Posterior cingulate gyrus (tissue), 11 donors: ENCODE results near the gene PDK2.

Experiments used
- DNase-seq, 10 donors: peaks; one replicate each; pipeline versions ENCODE4 v3.0.0 to v3.0.0-alpha.2; 2020 to 2021; ENCODE audit warnings: mixed read lengths in 3 of 10
- intact Hi-C: fragments of 100-400 bp; cut with DNase I; formaldehyde crosslinking; loops from one replicate; pipeline ENCODE4 v1.15.1; 2023

PDK2 gene

DNA sequence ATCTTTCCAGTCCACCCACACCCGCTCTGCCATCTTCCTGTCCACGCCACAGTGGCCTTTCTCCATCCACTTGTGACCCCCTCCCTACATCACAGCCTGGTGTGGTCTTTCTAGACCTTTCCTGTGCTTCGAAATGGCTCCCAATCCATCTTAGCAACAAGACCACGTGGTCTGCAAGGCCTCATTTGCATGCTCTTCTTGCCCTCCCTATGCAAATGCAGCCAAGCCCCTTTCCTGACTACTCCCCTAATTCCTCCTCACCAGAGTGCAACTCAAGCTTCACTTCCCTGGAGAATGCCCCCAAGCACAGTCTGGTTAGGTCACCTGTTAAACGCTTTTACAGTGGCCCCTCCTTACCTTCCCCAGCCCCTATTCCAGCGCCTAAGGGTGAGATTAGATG, 49.2 kb downstream of the PDK2 start:
- DNase-seq: peak in 1 of 10 donors; percentile 21
- intact Hi-C loops: no loop called here

DNA sequence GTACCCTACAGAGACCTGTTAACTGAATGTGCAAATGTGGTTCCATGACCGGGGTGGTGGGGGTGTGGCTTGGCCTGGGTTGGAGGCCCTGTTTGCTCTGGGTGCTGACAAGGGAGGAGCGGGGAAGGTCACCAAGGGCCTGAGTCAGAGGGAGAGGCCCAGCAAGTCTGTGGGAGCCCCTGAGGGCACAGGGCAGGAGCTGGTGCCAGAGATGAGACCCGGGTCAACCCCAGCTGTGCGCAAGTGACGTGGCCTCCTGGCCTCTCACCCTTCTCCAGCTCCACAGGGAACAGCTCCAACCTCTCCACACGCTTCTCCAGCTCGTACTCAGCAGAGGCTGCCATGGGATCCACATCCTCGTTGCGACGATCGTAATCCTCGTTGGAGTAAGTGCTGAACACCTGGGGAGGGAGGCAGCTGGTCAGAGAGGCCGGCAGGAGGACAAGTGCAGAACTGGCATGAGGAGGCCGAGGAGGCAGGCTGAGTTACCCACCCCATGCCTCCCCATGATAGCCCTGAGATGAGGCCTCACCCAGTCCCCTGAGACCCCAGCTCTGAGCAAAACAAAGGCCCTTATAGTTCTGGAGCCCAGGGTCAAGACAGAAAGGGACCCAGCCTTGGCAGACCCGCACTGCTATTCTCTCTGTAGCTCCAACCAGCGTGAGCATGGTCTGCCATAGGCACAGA, 49.8 kb downstream of the PDK2 start:
- intact Hi-C loops: no loop called here
- peak in 2 of 10 donors; percentile 41 to 75 for DNase-seq

DNA sequence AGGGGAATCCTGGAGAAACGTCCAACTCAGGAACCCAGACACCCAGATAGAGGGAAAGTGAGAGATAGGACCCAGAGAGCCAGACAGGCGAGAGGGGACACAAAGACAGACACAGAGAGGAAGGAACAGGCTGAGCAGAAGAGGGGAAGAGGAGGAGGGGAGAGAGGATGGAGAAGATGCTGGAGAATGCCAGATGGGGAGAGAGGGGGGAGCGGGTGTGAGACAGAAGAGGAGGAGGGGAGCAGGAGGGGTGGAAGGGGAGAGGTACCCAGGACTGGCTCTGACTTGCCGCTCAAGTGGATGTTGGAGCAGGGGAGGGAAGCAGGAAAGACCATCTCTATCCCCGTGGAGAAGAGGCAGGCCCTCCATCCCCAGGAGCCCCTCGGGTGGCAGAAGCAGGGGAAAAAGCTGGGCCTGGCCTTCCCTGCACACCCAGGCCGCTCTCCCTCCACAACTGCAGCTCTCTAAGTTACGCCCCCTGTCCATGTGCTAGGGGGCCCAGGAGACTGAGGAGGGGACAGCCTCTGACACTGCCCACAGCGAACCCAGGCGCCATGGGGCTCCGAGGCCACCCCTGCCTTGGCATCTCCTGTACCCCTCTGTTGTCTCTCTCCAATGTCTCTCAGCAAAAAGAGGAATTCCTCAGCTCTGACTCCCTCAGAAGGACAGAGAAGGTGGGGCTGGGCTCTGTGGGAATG, 50.5 kb downstream of the PDK2 start:
- intact Hi-C loops: no loop called here
- DNase-seq: peak in 1 of 10 donors; percentile 51

DNA sequence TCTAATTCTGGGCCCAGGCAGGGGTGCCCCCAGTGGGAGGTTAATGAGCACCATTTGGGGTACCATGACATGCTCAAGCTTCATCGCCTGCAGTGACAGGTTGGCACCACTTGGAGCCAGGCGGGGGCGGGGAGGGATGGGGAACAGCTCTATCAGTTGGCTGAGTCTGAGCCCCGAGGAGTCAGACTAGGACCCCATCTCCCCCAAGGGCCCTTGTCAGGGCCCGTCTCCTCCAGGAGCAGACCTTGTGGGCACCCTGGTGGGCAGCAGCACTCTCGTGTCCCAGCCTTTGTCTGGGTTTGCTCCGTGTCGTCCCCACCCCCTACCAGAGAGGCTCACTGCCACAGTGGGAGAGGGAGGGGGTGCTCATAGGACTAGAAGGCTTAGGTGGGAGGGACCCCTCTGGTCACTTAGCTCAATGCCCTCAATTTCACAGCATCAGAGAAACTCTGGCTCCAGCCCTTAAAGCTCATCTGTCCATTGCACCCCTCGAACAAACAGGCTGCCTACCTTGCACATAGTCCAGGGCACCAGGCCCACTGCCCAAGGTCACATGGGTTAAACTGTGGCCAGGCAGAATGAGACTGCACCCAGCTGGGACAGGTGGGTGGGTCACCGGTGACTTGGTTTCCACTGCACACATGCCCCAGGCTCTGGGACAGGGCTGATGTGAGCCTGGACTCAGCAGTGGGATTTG, 51.2 kb downstream of the PDK2 start:
- DNase-seq: peak in 2 of 10 donors; percentile 33 to 49

DNA sequence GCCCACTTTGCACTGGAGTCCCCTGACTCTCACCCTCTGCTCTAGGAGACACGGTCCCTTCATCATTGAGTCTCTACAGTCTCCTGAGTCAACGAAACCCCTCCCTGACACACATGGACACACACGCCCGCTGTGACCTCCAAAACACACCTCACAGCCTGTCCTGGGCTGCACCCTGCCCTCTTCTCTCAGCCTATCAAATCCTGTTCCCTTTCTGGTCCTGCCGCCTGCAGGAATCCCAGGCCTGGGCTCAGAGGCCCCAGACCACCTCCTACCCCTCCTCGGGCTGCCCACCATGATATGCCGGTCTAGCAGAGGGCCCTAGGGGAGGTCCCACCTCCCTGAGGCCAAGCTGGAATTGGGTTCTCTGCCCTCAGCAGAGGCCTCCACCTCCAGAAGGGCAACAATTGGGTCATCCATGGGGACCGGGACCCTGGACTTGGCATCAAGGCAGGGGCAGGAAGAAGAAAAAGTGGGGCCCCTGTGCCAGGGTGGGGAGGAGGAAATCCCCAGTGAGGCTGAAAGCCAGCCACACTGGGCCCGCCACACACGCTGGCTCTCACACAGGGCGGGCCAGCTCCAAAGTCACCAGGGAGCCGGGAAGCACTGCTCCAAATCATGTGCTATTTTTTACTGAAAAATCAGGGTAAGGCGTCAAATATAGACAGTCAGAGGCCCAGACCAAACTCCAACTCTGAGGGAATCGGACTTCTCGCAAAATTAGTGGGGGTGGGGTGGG, 51.9 kb downstream of the PDK2 start:
- intact Hi-C loops: no loop called here

More for the DNA sequence above, 51.2 kb downstream of the PDK2 start:
- intact Hi-C loops: no loop called here

DNA sequence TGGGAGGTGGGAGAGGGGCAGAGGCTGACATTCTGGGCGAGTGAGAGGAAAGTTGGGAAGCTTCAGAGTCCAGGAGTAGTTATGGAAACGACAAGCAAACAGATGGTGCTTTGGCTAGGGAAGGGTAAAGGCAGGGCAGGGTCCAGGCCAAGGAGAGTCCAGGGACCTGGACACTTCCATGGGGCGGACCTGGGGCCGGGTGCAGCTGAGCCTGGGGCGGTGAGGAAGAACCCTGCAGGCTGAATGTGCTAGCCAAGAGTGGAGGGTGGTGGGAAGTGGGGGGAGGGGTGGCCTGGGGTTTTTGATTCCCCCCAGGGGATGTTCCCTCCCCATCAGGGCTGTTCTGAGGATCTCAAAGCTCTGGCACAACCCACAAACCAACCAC, 52.7 kb downstream of the PDK2 start:
- DNase-seq: peak in 1 of 10 donors; percentile 81
- intact Hi-C loops: no loop called here

More for the DNA sequence above, 51.9 kb downstream of the PDK2 start:
- DNase-seq: no peak

DNA sequence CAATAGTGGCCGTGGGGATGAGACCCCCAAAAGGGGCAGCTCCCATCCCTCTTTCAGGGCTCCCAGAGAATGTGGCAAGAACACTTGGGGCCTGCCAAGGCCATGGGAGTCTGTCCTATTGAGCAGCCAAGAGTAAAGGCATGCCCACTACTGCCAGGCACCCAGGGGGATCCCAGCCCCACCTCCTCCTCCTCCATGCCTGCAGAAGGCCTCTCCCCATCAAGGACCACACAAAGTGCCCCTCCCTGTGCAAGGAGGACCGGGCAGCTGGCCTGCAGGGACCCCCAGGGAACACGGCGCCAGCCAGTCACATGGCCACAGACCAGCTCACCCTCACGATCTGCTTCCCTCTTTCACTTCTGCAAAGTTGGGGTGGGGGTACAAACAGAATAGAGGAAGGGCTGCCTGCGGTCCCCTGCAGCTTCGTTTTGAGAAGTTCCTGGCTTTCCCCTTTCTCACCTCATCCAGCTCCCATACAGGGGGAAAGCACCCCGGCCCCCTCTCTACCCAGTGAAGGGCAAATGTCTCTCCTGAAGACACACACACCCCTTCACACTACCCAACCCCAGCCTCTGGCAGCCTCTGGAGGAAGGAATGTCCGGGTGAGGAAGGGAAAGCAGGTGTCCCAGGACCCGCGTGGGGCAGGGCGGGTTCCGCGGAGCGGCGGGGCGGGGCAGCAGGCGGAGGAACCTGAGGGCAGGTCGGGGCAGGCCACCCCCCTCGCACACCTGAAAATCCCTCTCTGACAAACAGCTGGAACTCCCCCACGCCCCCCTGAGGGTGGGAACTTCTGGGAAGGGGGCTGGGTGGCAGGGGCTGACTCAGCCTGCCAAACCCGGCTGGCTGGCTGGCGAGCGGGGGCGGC, 53.3 kb downstream of the PDK2 start:
- peak in 5 of 10 donors; percentile 25 to 90 (median 41) for DNase-seq
- intact Hi-C loops: no loop called here

DNA sequence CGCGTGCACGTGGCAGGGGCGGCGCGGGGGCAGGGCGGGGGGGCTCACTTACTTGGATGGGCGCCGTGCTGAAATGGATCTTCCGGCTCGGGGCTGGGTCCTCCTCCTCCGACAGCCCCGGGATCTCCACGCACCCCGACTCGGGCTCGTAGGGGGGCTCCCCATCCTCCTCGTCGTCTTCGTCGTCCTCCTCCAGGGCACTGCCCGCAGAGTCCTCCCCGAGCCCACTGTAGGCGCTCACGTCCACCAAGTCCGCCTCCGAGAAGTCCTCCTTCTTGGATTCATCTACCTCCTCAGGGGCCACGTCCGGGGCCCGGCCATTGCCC, 53.9 kb downstream of the PDK2 start:
- intact Hi-C loops: no loop called here

DNA sequence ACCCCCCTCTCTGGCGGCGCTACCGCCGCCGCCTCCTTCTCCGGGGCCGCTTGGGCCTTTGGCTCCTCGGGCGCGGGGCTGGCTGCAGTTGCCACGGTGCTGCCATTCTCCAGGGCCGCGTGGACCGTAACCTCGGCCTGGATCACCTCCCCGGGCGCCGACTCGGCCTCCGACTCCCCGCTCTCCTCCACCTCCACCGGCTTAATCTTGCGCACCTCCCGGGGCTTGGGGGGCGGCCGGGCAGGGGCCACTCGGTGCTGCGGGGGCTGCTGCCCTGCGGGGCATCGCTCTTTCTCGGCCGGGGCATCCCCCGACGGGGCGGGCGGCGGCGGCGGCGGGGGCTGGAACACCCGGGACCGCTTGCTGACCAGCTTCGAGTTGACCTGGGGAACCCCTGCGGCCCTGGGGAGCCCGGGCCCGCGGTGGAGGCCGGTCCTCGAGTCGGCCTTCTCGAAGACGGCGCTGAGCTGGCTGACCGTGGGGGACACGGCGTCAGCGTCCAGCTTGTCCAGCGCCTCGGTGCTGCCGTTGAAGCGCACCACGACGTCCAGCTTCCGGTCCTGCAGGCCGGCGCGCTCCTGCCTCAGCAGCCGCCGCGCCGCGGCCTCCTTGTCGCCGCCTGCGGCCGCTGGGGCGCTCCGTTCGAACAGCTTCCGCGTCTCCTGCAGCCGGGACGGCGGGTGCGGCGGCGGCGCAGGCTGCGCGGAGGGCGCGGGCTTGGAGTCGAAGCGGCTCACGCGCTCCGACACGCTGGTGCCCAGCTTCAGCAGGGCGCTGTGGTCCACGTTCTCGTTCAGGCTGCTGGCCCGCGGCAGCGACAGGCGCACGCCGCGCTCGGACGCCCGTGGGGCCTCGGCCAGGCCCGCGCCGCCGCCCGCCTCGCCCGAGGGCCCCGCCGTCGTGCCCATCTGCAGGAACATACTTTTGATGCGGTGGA, 54.5 kb downstream of the PDK2 start:
- intact Hi-C loops: loop anchor here (2.0 kb wide), 1 partner anchor 55 kb away; the partner anchor contains the start of gene PDK2
- DNase-seq: peak in 7 of 10 donors; percentile 37 to 93 (median 52)

More for the DNA sequence above, 53.9 kb downstream of the PDK2 start:
- DNase-seq: no peak

DNA sequence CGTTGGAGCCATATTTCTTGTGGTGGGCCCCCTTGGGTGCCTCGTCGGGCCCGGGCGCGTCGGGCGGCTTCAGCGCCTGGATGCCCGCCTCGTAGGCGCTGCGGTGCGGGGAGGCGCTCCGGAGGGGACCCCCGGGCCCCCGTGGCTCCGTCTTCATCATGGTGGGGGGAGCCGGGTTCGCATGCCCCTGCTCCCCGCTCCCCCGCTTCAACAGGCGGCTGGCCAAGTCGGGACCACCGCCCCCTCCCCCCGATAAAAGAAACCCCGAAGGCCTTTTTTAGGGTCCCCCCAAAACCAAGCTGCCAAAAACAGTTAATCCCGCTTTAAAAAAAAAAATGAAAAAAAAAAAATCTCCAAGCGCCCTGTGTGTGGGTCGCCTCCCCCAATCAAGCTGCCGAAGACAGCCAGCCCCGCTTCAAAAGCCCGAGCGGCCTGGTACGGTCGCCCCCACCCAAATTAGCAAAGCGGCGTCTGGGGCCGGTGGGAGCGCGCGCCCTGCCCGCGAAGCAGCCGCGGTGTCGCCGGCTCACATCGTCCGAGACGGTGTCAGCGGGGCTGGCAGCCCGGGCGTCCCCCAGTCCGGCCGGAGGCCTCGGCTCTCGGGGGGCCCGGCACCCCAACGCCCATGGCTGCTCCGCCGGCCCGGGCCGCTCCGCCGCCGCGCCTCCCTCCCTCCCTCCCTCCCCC, 55.3 kb downstream of the PDK2 start, which contains the start of gene PPP1R9B:
Gene PPP1R9B (minus strand): TSS at position 324 of the 687 bp plus-strand sequence. CDS start 164 bp downstream, at position 160.
- intact Hi-C loops: loop anchor here (1.0 to 2.0 kb wide), 2 partner anchors 11 to 56 kb away; partner anchors contain the start of gene PDK2
- peak in 1 of 10 donors; percentile 80 for DNase-seq

DNA sequence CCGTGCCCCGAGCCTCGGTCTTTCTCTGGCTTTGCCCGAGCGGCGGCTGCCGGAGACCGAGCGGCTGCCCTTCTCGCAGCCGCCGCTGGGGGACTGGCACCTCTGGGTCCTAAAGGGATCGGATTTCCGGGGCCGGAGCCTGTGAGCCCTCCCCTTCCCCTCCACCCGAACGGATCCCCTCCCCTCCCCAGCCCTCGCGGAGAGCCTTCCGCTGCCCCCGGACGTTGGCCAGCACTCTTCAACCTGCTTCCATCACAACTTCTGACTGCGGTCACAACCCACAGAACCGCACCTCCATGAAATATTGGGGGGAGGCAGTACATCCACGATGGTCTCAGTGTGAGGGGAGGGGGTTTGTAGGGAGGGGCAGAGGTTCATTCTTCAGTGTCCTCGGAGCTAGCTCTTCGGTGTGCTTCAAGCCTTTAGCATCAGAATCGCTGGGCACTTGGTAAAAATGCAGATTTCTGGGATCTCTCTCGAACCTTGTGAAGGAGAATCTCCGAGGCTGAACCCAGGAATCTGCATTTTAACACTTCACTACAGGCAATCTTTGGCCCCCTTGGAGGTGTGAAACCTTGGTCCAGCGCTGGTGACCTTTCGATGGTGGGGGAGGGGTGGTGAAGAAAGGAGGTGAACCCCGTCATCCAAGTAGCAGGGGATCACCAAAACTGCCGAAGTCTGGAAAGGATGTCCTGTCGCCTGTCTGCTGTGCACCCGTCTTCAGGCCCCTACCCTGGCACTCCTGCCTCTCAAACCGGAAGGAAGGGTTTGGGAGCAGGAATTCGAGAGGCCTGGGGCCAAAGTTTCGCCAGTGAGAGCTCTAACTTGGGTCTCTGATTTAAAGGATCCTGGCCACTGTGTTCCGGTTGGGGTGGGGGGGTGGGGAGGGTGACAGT, 56.1 kb downstream of the PDK2 start:
- intact Hi-C loops: loop anchor here (1.0 to 2.0 kb wide), 2 partner anchors 10 to 56 kb away; partner anchors contain the start of gene PDK2
- DNase-seq: peak; percentile 86 to 98 (median 90)

DNA sequence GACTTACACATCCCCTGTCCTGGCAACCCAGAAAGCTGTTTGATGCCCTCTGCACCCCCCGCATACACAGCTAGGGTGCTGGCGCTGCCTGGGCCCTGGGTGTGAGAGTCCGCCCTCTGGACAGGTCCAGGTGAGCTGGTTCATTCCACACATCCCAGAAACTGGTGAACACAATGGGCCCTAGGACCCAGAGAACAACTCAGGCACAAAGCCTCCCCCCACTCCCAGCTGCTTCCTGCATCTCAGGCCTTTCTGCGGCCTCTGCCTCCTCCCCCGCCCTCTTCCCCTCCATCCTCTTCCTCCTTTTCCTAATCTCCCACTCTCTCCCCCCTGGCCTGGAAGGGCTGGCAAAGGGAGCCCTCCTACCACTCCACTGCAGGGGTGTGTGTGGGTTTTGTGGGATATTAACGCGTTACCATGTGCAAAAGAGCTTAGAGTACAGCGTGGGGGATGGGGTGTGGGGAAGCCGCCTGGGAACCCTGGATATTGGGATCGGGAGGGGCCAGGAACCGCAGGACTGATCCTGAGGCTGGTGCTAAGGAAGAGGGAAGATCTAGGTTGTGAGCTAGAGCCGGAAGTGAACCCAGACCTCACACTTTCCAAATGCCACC, 56.9 kb downstream of the PDK2 start:
- intact Hi-C loops: loop anchor here (1.0 to 2.0 kb wide), 2 partner anchors 9 to 57 kb away; partner anchors contain the start of gene PDK2
- DNase-seq: peak; percentile 85 to 98 (median 90)

DNA sequence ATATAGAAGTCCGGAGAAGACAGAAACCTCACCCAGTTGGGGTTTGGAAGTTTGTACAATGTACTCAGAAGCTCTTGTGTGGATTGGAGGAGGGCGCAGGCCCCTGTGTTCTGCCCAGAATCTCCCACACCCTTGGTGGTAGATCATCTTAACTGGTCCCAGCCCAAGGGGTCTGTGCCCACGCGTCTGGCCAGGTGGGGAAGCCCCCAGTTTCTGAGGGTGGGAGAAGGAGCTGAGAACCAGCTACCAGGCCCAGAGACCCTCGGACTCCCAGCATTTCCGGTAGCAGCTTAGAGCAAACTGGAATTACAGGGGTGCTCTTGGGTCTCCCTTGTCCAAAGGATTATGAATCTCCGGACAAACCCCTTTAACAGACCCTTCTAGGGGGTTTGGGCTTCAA, 57.6 kb downstream of the PDK2 start:
- DNase-seq: peak in 1 of 10 donors; percentile 55
- intact Hi-C loops: no loop called here

DNA sequence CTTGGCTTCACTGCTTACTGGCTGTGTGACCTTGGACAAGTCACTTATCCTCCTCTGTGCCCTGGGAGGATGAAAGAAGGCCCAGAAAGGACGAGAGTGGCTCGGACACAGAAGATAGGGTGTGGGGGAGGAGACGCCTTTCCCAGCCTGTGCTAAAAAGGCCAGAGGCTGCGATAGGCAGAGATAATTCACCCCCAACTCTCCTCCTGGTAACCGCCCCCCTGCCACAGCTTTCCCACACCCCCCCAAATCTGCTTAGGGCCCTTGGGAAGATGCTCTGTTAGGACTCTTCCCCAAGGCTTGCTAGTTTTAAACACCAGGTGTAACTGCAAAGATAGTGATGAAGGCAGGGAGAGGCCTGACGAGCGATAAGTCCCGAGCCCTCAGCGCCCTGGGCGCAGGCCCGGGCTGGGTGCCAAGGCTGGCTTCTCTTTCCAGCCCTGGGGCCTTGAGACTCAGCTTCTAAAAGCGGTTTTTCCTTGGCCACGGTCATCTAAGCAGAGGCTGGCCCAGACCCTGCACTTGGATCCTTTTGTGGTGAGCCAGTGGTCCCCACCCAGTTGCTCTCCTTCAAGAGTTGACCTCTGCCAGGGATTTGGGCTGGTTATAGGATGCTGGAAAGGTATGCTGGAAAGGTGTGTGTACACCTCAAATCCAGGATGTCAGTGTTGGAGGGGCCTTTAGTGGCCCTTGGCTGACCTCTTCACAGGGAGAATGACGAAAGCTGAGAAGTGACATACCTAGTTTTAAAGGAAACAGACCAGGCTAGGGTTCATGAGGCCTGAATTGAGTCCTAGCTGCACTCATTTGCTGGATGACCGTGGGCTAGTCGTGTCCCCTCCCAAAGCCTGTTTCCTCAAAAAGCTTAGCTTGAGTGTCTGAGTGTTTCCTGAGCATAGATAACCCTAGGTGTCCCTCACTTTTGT, 58.8 kb downstream of the PDK2 start:
- intact Hi-C loops: no loop called here

DNA sequence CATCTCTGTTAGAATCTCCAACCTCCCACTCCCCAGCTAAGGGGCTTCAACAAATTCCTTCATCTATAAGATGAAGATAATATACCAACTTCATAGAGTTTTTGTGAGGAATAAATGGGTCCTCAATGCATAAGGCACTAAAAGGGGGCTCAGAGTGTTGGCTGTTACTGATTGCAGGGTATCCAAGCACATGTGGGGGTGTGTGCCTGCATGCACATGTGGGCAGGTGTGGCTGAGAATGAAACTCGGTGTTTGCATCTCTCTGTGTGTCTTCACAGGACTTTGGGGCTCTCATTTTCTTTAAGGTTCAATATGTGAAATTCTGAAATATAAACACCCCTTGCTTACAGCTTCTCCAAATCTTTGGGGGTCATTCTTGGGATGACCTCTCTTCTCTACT, 59.5 kb downstream of the PDK2 start:
- DNase-seq: no peak
- intact Hi-C loops: no loop called here

More for the DNA sequence above, 58.8 kb downstream of the PDK2 start:
- DNase-seq: peak in 1 of 10 donors; percentile 60
